Heart left ventricle (tissue), 13 donors: Measurements from ENCODE around the gene SELENOP.

ENCODE experiments used
- POLR2A ChIP-seq, 2 donors: fragments of 450-650 bp; IDR thresholded peaks; one replicate each; pipeline ENCODE4 v1.6.1; 2017; ENCODE audit warnings: antibody characterized with exemption in 2 of 2, mild to moderate bottlenecking in 2 of 2, moderate library complexity in 2 of 2
- TF ChIP-seq, protein P1 (sequence below), 12 donors: fragments of 200-600 bp; sonication (generic) in 4 of 12; IDR thresholded peaks; one replicate each; pipeline versions ENCODE4 v1.5.0 to v1.8.0; 2018 to 2022; ENCODE audit warnings: antibody characterized with exemption in 12 of 12, mild to moderate bottlenecking in 5 of 12
- donor health status: ischemic (EF 13 %, LVEDD 7.1; RV severe dilation, severe dysfunction).
- donor health status: DM: no; HTN: yes; CAD: no.
- donor health status: DM: no; HTN: no; CAD: no.
- donor health status: ischemic (EF 25% LVEDD 6.9; RV normal size, moderate dysfunction).
- donor health status: ischemic (EF 25% LVEDD 5.7; RV mildly dilated, moderate dysfunction).
- donor health status: ischemic (EF 35%, LVEDD 5.7; RV mildly dilated, moderate dysfunction).
- donor health status: nonischemic (EF 11% LVEDD 7.7; RV severe dilation, severe dysfunction).
- donor health status: DM: yes; HTN: yes; CAD: no.
- donor health status: PGD.
- donor health status: ischemic (EF 29% LVEDD 5.4; RV normal size, mild dysfunction).
- donor health status: nonischemic (EF 23%, LVEDD 6.1; RV moderate dilation, normal function).

DNA sequence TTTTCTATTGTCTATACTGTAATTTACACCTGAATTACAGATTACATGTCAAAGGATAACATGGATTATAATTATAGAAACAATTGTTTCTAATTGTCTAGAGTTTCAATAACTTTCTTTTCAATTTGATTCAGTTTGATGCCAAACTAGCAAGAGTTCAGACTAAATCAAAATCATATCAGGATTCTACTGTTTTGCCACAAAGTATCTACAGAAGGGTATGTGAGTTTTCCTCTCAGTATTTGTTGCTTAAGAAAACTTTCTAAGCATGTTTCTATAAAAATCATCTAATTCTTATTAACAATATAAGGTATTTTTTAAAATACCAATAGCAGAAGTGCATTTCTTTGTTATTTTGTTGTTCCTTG lies 12.5 kb downstream of the SELENOP start:
- TF ChIP-seq, protein P1, sequence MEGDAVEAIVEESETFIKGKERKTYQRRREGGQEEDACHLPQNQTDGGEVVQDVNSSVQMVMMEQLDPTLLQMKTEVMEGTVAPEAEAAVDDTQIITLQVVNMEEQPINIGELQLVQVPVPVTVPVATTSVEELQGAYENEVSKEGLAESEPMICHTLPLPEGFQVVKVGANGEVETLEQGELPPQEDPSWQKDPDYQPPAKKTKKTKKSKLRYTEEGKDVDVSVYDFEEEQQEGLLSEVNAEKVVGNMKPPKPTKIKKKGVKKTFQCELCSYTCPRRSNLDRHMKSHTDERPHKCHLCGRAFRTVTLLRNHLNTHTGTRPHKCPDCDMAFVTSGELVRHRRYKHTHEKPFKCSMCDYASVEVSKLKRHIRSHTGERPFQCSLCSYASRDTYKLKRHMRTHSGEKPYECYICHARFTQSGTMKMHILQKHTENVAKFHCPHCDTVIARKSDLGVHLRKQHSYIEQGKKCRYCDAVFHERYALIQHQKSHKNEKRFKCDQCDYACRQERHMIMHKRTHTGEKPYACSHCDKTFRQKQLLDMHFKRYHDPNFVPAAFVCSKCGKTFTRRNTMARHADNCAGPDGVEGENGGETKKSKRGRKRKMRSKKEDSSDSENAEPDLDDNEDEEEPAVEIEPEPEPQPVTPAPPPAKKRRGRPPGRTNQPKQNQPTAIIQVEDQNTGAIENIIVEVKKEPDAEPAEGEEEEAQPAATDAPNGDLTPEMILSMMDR (IDR thresholded peaks at IDR 0.05) = no peak
- no peak for TF ChIP-seq POLR2A (IDR thresholded peaks at IDR 0.05)
